ENCODE results near the gene IFT80. TPM values are rescaled to one million over a fixed set of nuclear protein-coding genes. Genes with fewer than 3 reads are reported as not detected.

The IFT80 gene
- total and polyA plus RNA-seq, 2 donors (not counting 1 experiment from before 2014, with no cell fraction given) = 17.7 to 44.1 TPM

- TF ChIP-seq EZH2 (IDR thresholded peaks at IDR 0.05; ENCODE audit: borderline replicate concordance, insufficient read depth, low read depth, low read length, poor library complexity, severe bottlenecking) = no peak
- TF ChIP-seq CTCF (IDR thresholded peaks at IDR 0.05) = no peak
- no peaks in the 10 kb centered on the region for H3K79me2 ChIP-seq (ENCODE audit: control insufficient read depth, insufficient read depth, low read length)
- Mint-ChIP-seq H3K4me3 (no peak overlapping the region), H3K4me1 (no peaks in the 10 kb centered on the region), H3K27me3 (no peaks in the 10 kb centered on the region), H3K27ac (no peak overlapping the region), H3K9me3 (ENCODE audit: insufficient read depth) (no peaks in the 10 kb centered on the region)
- H3K27me3 ChIP-seq (replicated peaks in 1 of 4; ENCODE audit: control extremely low read depth in 1 of 4, control insufficient read depth in 3 of 4, insufficient read depth in 4 of 4, low read length in 3 of 4) = no peaks in the 10 kb centered on the region
- H3K36me3 ChIP-seq (replicated peaks in 1 of 2; ENCODE audit: control extremely low read depth in 1 of 2, control insufficient read depth in 1 of 2, extremely low read depth in 1 of 2, insufficient read depth in 2 of 2, low read length in 1 of 2) = peaks cover under 1 to 3% of the 10 kb centered on the region in 2 experiments
- H4K20me1 ChIP-seq (ENCODE audit: control insufficient read depth, insufficient read depth, low read length, poor library complexity, severe bottlenecking) = no peaks in the 10 kb centered on the region
- H3K4me1 ChIP-seq (ENCODE audit: control insufficient read depth in 2 of 2, insufficient read depth in 2 of 2, low read length in 2 of 2) = no peaks in the 10 kb centered on the region
- H3K4me2 ChIP-seq (replicated peaks; ENCODE audit: low read depth, low read length, poor library complexity, severe bottlenecking) = no peak overlapping the region
- POLR2A ChIA-PET = no interaction called here
- CTCF ChIA-PET = no interaction called here
- no peaks in the 10 kb centered on the region for H3K9me3 ChIP-seq (ENCODE audit: control extremely low read depth in 1 of 3, control insufficient read depth in 2 of 3, insufficient read depth in 1 of 3, low read length in 2 of 3)
- H3K4me3 ChIP-seq (ENCODE audit: control extremely low read depth in 1 of 5, extremely low read depth in 1 of 5, insufficient read depth in 1 of 5, low read depth in 2 of 5, low read length in 4 of 5) = no peak overlapping the region
- no peak overlapping the region for H3K9ac ChIP-seq (ENCODE audit: low read length)
- intact Hi-C loops (cut with micrococcal nuclease) = no loop called here
- H2AFZ ChIP-seq (ENCODE audit: insufficient read depth, low read depth, low read length, poor library complexity, severe bottlenecking) = no peak overlapping the region
- DNase-seq (no peak), ATAC-seq (ENCODE audit: low read depth) (no peak)
- no peak overlapping the region for H3K27ac ChIP-seq (ENCODE audit: low read length in 2 of 2)
Measured at GRCh38 chr3:160296591-160296990, 102.4 kb downstream of the IFT80 start.

- H3K27ac Mint-ChIP-seq = no peak overlapping the region
- H3K79me2 ChIP-seq (ENCODE audit: control insufficient read depth, insufficient read depth, low read length) = no peaks in the 10 kb centered on the region
- WGBS (ENCODE audit: insufficient coverage) = 95% methylated on average over 2 of the region's 3 CpGs
- no peak overlapping the region for H2AFZ ChIP-seq (ENCODE audit: insufficient read depth, low read depth, low read length, poor library complexity, severe bottlenecking)
- no peaks in the 10 kb centered on the region for H3K4me1 ChIP-seq (ENCODE audit: control insufficient read depth in 2 of 2, insufficient read depth in 2 of 2, low read length in 2 of 2)
- no peak overlapping the region for H3K4me2 ChIP-seq (replicated peaks; ENCODE audit: low read depth, low read length, poor library complexity, severe bottlenecking)
- no peak for TF ChIP-seq CTCF (IDR thresholded peaks at IDR 0.05)
- TF ChIP-seq EZH2 (IDR thresholded peaks at IDR 0.05; ENCODE audit: borderline replicate concordance, insufficient read depth, low read depth, low read length, poor library complexity, severe bottlenecking) = no peak
- CTCF ChIA-PET = no interaction called here
- ATAC-seq (ENCODE audit: low read depth) = no peak
- peaks cover 0 to 3% of the 10 kb centered on the region in 2 experiments for H3K36me3 ChIP-seq (replicated peaks in 1 of 2; ENCODE audit: control extremely low read depth in 1 of 2, control insufficient read depth in 1 of 2, extremely low read depth in 1 of 2, insufficient read depth in 2 of 2, low read length in 1 of 2)
- POLR2A ChIA-PET = no interaction called here
- H3K4me1 Mint-ChIP-seq = no peaks in the 10 kb centered on the region
- H3K4me3 ChIP-seq (ENCODE audit: control extremely low read depth in 1 of 5, extremely low read depth in 1 of 5, insufficient read depth in 1 of 5, low read depth in 2 of 5, low read length in 4 of 5) = no peak overlapping the region
- intact Hi-C loops (cut with micrococcal nuclease) = no loop called here
- H3K9ac ChIP-seq (ENCODE audit: low read length) = no peak overlapping the region
- H3K27me3 ChIP-seq (replicated peaks in 1 of 4; ENCODE audit: control extremely low read depth in 1 of 4, control insufficient read depth in 3 of 4, insufficient read depth in 4 of 4, low read length in 3 of 4) = no peaks in the 10 kb centered on the region
- H3K9me3 Mint-ChIP-seq (ENCODE audit: insufficient read depth) = no peaks in the 10 kb centered on the region
- no peak for DNase-seq
- H4K20me1 ChIP-seq (ENCODE audit: control insufficient read depth, insufficient read depth, low read length, poor library complexity, severe bottlenecking) = no peaks in the 10 kb centered on the region
- no peaks in the 10 kb centered on the region for H3K9me3 ChIP-seq (ENCODE audit: control extremely low read depth in 1 of 3, control insufficient read depth in 2 of 3, insufficient read depth in 1 of 3, low read length in 2 of 3)
- no peaks in the 10 kb centered on the region for H3K27me3 Mint-ChIP-seq
- H3K4me3 Mint-ChIP-seq = no peak overlapping the region
- no peak overlapping the region for H3K27ac ChIP-seq (ENCODE audit: low read length in 2 of 2)
Measured at GRCh38 chr3:160291909-160292299, 107.1 kb downstream of the IFT80 start.
